IMR-90 (cell line): ENCODE results near the gene ADD1. TPM values are rescaled to one million over a fixed set of nuclear protein-coding genes. Genes with fewer than 3 reads are reported as not detected.

ENCODE experiments used
- ATAC-seq: fragments of 200-7000 bp; cut with Tn5 transposase; 2 replicates; pipeline ENCODE4 v1.9.1; 2020; ENCODE audit warnings: low read depth, mild to moderate bottlenecking, moderate library complexity
- BruUV-seq: library from RNA; stranded (reverse); fragments of 400-500 nt; replicated peaks from 2 replicates; lab custom pipeline; 2021; lab: Mats Ljungman, UMichigan
- CTCF ChIA-PET: fragments of 300-600 bp; formaldehyde crosslinking; extraction: SDS; loops from one replicate; lab custom pipeline; 2021; ENCODE audit warnings: antibody characterized with exemption; lab: Yijun Ruan, JAX
- POLR2A ChIA-PET: fragments of 300-600 bp; sonication (Branson Sonifier 250); formaldehyde crosslinking; loops from one replicate; lab custom pipeline; 2022; ENCODE audit warnings: antibody characterized with exemption; ENCODE audit not compliant: unreplicated experiment; lab: Charles Lee
- DNase-seq: peaks from one replicate; pipeline ENCODE4 v3.0.0; 2013
- H2AFZ ChIP-seq: replicated peaks from 2 replicates; pipeline ENCODE3; 2013; ENCODE audit warnings: low read length, mild to moderate bottlenecking; ENCODE audit not compliant: poor library complexity
- H2AK5ac ChIP-seq: 2 replicates; pipeline ENCODE4 v1.6.1; 2013; ENCODE audit warnings: low read depth, low read length, inconsistent platforms
- H2AK9ac ChIP-seq: replicated peaks from 2 replicates; pipeline ENCODE3; 2013; ENCODE audit warnings: mild to moderate bottlenecking, low read depth, low read length, moderate library complexity; ENCODE audit not compliant: poor library complexity
- H2BK120ac ChIP-seq: 2 replicates; pipeline ENCODE4 v1.6.1; 2013; ENCODE audit warnings: low read depth, low read length, inconsistent platforms
- H2BK15ac ChIP-seq: 3 replicates; pipeline ENCODE4 v1.6.1; 2013; ENCODE audit warnings: low read depth, low read length, inconsistent platforms
- H2BK20ac ChIP-seq: 2 replicates; pipeline ENCODE4 v1.6.1; 2013; ENCODE audit warnings: low read depth, mild to moderate bottlenecking, inconsistent platforms, low read length, moderate library complexity
- H2BK5ac ChIP-seq: 2 replicates; pipeline ENCODE4 v1.6.1; 2013; ENCODE audit warnings: mild to moderate bottlenecking, low read depth, low read length, inconsistent platforms; ENCODE audit not compliant: poor library complexity, severe bottlenecking
- H3K14ac ChIP-seq: replicated peaks from 2 replicates; pipeline ENCODE4 v1.6.1; 2013; ENCODE audit warnings: low read depth, low read length, inconsistent platforms
- H3K18ac ChIP-seq: 2 replicates; pipeline ENCODE4 v1.6.1; 2013; ENCODE audit warnings: low read depth, low read length, control low read depth
- H3K23ac ChIP-seq: 2 replicates; pipeline ENCODE4 v1.6.1; 2013; ENCODE audit warnings: low read depth, low read length, inconsistent platforms
- H3K27ac ChIP-seq: 2 replicates; pipeline ENCODE4 v1.5.1; 2013; ENCODE audit warnings: mild to moderate bottlenecking, control low read depth, low read length; ENCODE audit not compliant: insufficient read depth
- H3K27me3 ChIP-seq: 2 replicates; pipeline ENCODE4 v1.6.1; 2013; ENCODE audit warnings: low read length; ENCODE audit not compliant: control insufficient read depth, insufficient read depth
- H3K36me3 ChIP-seq: 2 replicates; pipeline ENCODE4 v1.6.1; 2013; ENCODE audit warnings: low read length, mixed read lengths; ENCODE audit not compliant: control insufficient read depth, insufficient read depth
- H3K4ac ChIP-seq: 2 replicates; pipeline ENCODE4 v1.6.1; 2013; ENCODE audit warnings: low read depth, low read length, inconsistent platforms
- H3K4me1 ChIP-seq: 2 replicates; pipeline ENCODE4 v1.6.1; 2013; ENCODE audit warnings: low read length, mixed read lengths; ENCODE audit not compliant: control insufficient read depth, insufficient read depth
- H3K4me2 ChIP-seq: 2 replicates; pipeline ENCODE4 v1.6.1; 2013; ENCODE audit warnings: low read depth, mild to moderate bottlenecking, control low read depth, low read length, moderate library complexity
- H3K4me3 ChIP-seq: 2 replicates; pipeline ENCODE4 v1.5.1; 2013; ENCODE audit warnings: low read depth, mild to moderate bottlenecking, control low read depth, low read length, moderate library complexity; ENCODE audit not compliant: insufficient read depth
- H3K56ac ChIP-seq: 2 replicates; pipeline ENCODE4 v1.6.1; 2013; ENCODE audit warnings: low read length, inconsistent platforms; ENCODE audit not compliant: insufficient read depth; ENCODE audit errors: extremely low read depth
- H3K79me1 ChIP-seq, 2 experiments: 2 replicates each; pipeline ENCODE4 v1.6.1; 2013; ENCODE audit warnings: low read length in 2 of 2, inconsistent platforms in 1 of 2, low read depth in 1 of 2
- H3K9ac ChIP-seq: 2 replicates; pipeline ENCODE4 v1.6.1; 2013; ENCODE audit warnings: low read depth, low read length, control low read depth
- H3K9me1 ChIP-seq: 2 replicates; pipeline ENCODE4 v1.6.1; 2013; ENCODE audit warnings: low read length, inconsistent platforms; ENCODE audit not compliant: insufficient read depth
- H3K9me3 ChIP-seq: 2 replicates; pipeline ENCODE4 v1.6.1; 2013; ENCODE audit warnings: low read length; ENCODE audit not compliant: control insufficient read depth, insufficient read depth
- H4K20me1 ChIP-seq: 2 replicates; pipeline ENCODE4 v1.6.1; 2013; ENCODE audit warnings: low read length, inconsistent platforms; ENCODE audit not compliant: insufficient read depth
- H4K5ac ChIP-seq: 2 replicates; pipeline ENCODE4 v1.6.1; 2013; ENCODE audit warnings: mild to moderate bottlenecking, low read depth, low read length, control low read depth
- H4K8ac ChIP-seq, 2 experiments: 2 replicates each; pipeline ENCODE4 v1.6.1; 2013; ENCODE audit warnings: low read depth in 2 of 2, low read length in 2 of 2, control low read depth in 1 of 2, inconsistent platforms in 1 of 2
- H4K91ac ChIP-seq: 2 replicates; pipeline ENCODE4 v1.6.1; 2013; ENCODE audit warnings: low read depth, low read length, inconsistent platforms; ENCODE audit not compliant: insufficient read depth
- BHLHE40 ChIP-seq: fragments of 150-350 bp; IDR thresholded peaks from 2 replicates; pipeline ENCODE4 v1.6.1; 2016; ENCODE audit warnings: mild to moderate bottlenecking, low read depth, low read length
- CTCF ChIP-seq: conservative IDR thresholded peaks from 2 replicates; pipeline ENCODE4 v1.5.1; 2012; ENCODE audit warnings: mild to moderate bottlenecking, low read depth, low read length, improper control_type of control experiment
- ELK1 ChIP-seq: fragments of 150-350 bp; IDR thresholded peaks from 2 replicates; pipeline ENCODE4 v1.6.1; 2016; ENCODE audit warnings: low read depth, mild to moderate bottlenecking, low read length, moderate library complexity, borderline replicate concordance
- MAFK ChIP-seq: IDR thresholded peaks from 2 replicates; pipeline ENCODE4 v1.6.1; 2012; ENCODE audit warnings: low read depth, low read length, improper control_type of control experiment
- MAZ ChIP-seq: IDR thresholded peaks from 2 replicates; pipeline ENCODE4 v1.6.1; 2012; ENCODE audit warnings: low read depth, mild to moderate bottlenecking, low read length, improper control_type of control experiment, moderate library complexity, borderline replicate concordance
- MXI1 ChIP-seq: IDR thresholded peaks from 2 replicates; pipeline ENCODE4 v1.6.1; 2012; ENCODE audit warnings: low read depth, mild to moderate bottlenecking, low read length, moderate library complexity, borderline replicate concordance
- NFE2L2 ChIP-seq: fragments of 150-350 bp; IDR thresholded peaks from 2 replicates; pipeline ENCODE4 v1.6.1; 2016; ENCODE audit warnings: low read depth, mild to moderate bottlenecking, low read length
- RAD21 ChIP-seq: IDR thresholded peaks from 2 replicates; pipeline ENCODE4 v1.6.1; 2012; ENCODE audit warnings: low read length, improper control_type of control experiment
- RCOR1 ChIP-seq: IDR thresholded peaks from 2 replicates; pipeline ENCODE4 v1.6.1; 2012; ENCODE audit warnings: mild to moderate bottlenecking, low read length, improper control_type of control experiment; ENCODE audit not compliant: insufficient replicate concordance
- RFX5 ChIP-seq: IDR thresholded peaks from 2 replicates; pipeline ENCODE4 v1.8.0; 2012; ENCODE audit warnings: low read depth, mild to moderate bottlenecking, low read length, moderate library complexity
- WGBS, 2 experiments: methylation state at CpG; one replicate each; pipeline versions ENCODE4 v1.1.5 to v1.1.7; 2013; ENCODE audit warnings: missing lambda C conversion rate in 2 of 2; ENCODE audit not compliant: insufficient read length in 1 of 2; ENCODE audit errors: extremely low coverage in 2 of 2; 5-methylcytosine and 5-hydroxymethylcytosine counted together
- dilution Hi-C: fragments of 300-500 bp; cut with HindIII; formaldehyde crosslinking; loops from one replicate; pipeline ENCODE4 v1.14.3; 2018; ENCODE audit warnings: low sequenced_read_pairs; ENCODE audit not compliant: unreplicated experiment
- in situ Hi-C: fragments of 300-500 bp; cut with MboI; formaldehyde crosslinking; loops from 3 replicates; pipeline ENCODE4 v1.14.3; 2019; ENCODE audit warnings: low sequenced_read_pairs, inconsistent platforms, mixed read lengths
- intact Hi-C: fragments of 100-400 bp; cut with micrococcal nuclease; formaldehyde crosslinking; loops from 2 replicates; pipeline ENCODE4 v1.10.0; 2022
- polyA plus RNA-seq, 3 experiments: library from polyadenylated mRNA; depleted of rRNA; stranded (reverse); fragments of >200 nt; gene quantifications; 2 replicates each; pipeline ENCODE4 v1.2.3, GENCODE V29; 2012; ENCODE audit warnings: low replicate concordance in 1 of 3
- total RNA-seq: library from RNA; depleted of rRNA; stranded (reverse); fragments of >200 nt; gene quantifications from 2 replicates; pipeline ENCODE4 v1.2.3, GENCODE V29; 2012

The ADD1 gene
- total and polyA plus RNA-seq, 2 of the 4 experiments (the other 2 are of a cell fraction) = 122 to 215 TPM

- ATAC-seq (no peak), DNase-seq (no peak)
- no peak overlapping the region for H3K9ac ChIP-seq
- H3K4ac ChIP-seq = no peak overlapping the region
- ChIA-PET POLR2A (no interaction called here), CTCF (no interaction called here)
- no peak overlapping the region for H3K56ac ChIP-seq
- no peak overlapping the region for H3K14ac ChIP-seq
- H2BK15ac ChIP-seq = no peak overlapping the region
- no peak overlapping the region for H2BK20ac ChIP-seq
- no peak for TF ChIP-seq BHLHE40
- no peak for TF ChIP-seq MAFK
- TF ChIP-seq RAD21 = no peak
- TF ChIP-seq MXI1 = no peak
- TF ChIP-seq CTCF = no peak
- no peak for TF ChIP-seq ELK1
- TF ChIP-seq RCOR1 = no peak
- TF ChIP-seq RFX5 = no peak
- TF ChIP-seq NFE2L2 = no peak
- TF ChIP-seq MAZ = no peak
- no peak overlapping the region for H2AK5ac ChIP-seq
- H3K27ac ChIP-seq = no peak overlapping the region
- no peak overlapping the region for H2BK120ac ChIP-seq
- no peak overlapping the region for H3K4me3 ChIP-seq
- H2AFZ ChIP-seq = no peak overlapping the region
- BruUV-seq = no TSS peak
- no CpG with 5 or more reads among the region's 11 CpGs for WGBS, 2 experiments
- H3K4me1 ChIP-seq = no peaks in the 10 kb centered on the region
- H3K4me2 ChIP-seq = no peak overlapping the region
- H3K36me3 ChIP-seq = peaks cover 75% of the 10 kb centered on the region
- H4K8ac ChIP-seq = no peak overlapping the region
- peaks cover 30% of the 10 kb centered on the region for H4K20me1 ChIP-seq
- H2AK9ac ChIP-seq = no peak overlapping the region
- no peak overlapping the region for H4K5ac ChIP-seq
- intact Hi-C loops = no loop called here
- H3K79me1 ChIP-seq = peaks cover 8 to 44% of the 10 kb centered on the region in 2 experiments; a peak in 3 of 4 replicates
- no peaks in the 10 kb centered on the region for H3K27me3 ChIP-seq
- dilution Hi-C loops = no loop called here
- H2BK5ac ChIP-seq = no peak overlapping the region
- no peak overlapping the region for H3K18ac ChIP-seq
- peaks cover 6% of the 10 kb centered on the region; the same call in 1 of the 2 replicates for H3K9me1 ChIP-seq
- no peaks in the 10 kb centered on the region for H3K9me3 ChIP-seq
- H4K91ac ChIP-seq = no peak overlapping the region
- in situ Hi-C loops = no loop called here
- H3K23ac ChIP-seq = no peak overlapping the region
These were observed 100.4 kb downstream of the ADD1 start for GRCh38 chr4:2944091-2944482.
